Common myeloid progenitor, CD34-positive (primary cell): ENCODE results near the gene ITK.
"Not testable (repeated sequence)": the region's sequence is repeated elsewhere in the genome, so short reads cannot be mapped to it uniquely, and the experiment has no call there.

Experiments
- CTCF ChIA-PET: fragments of 350-600 bp; sonication (Branson Sonifier 250); formaldehyde crosslinking; loops from one replicate; lab custom pipeline; 2021; ENCODE audit warnings: antibody characterized with exemption; lab: Charles Lee
- POLR2A ChIA-PET: fragments of 350-600 bp; sonication (Branson Sonifier 250); formaldehyde crosslinking; loops from one replicate; lab custom pipeline; 2021; ENCODE audit warnings: antibody characterized with exemption; lab: Charles Lee
- DNase-seq, 3 donors: peaks; one replicate each; pipeline versions ENCODE4 v3.0.0 to v3.0.0-alpha.2; 2013
- H3K27ac ChIP-seq, 2 experiments: 1 replicate in 1 of 2; 2 replicates in 1 of 2; pipeline ENCODE4 v1.7.0; 2013; ENCODE audit warnings: inconsistent platforms in 2 of 2, low read length in 2 of 2, mild to moderate bottlenecking in 2 of 2, low read depth in 1 of 2, moderate library complexity in 1 of 2; ENCODE audit not compliant: severe bottlenecking in 2 of 2, insufficient read depth in 1 of 2, poor library complexity in 1 of 2
- H3K27me3 ChIP-seq, 5 experiments: replicated peaks in 2 of 5; 1 replicate in 3 of 5; 2 replicates in 2 of 5; pipeline versions ENCODE4 v1.6.1 to v1.7.0; 2013; ENCODE audit warnings: low read length in 4 of 5, mild to moderate bottlenecking in 2 of 5, moderate library complexity in 2 of 5, inconsistent platforms in 1 of 5; ENCODE audit not compliant: insufficient read depth in 5 of 5, control insufficient read depth in 4 of 5
- H3K36me3 ChIP-seq, 4 experiments: 1 replicate in 2 of 4; 2 replicates in 2 of 4; pipeline versions ENCODE4 v1.6.1 to v1.7.0; 2013; ENCODE audit warnings: low read length in 3 of 4, control low read depth in 1 of 4, mild to moderate bottlenecking in 1 of 4; ENCODE audit not compliant: control insufficient read depth in 4 of 4, insufficient read depth in 4 of 4
- H3K4me1 ChIP-seq, 4 experiments: 1 replicate in 3 of 4; 2 replicates in 1 of 4; pipeline versions ENCODE4 v1.6.1 to v1.7.1; 2013; ENCODE audit warnings: low read length in 3 of 4, mild to moderate bottlenecking in 3 of 4, control low read depth in 1 of 4, inconsistent platforms in 1 of 4, moderate library complexity in 1 of 4; ENCODE audit not compliant: control insufficient read depth in 4 of 4, insufficient read depth in 4 of 4; ENCODE audit errors: control extremely low read depth in 1 of 4
- H3K4me3 ChIP-seq, 7 experiments: 1 replicate in 4 of 7; 2 replicates in 3 of 7; pipeline versions ENCODE4 v1.5.1 to v1.7.0; 2013; ENCODE audit warnings: mild to moderate bottlenecking in 7 of 7, low read length in 6 of 7, moderate library complexity in 6 of 7, inconsistent platforms in 2 of 7, low read depth in 2 of 7, control low read depth in 1 of 7; ENCODE audit not compliant: insufficient read depth in 4 of 7, control insufficient read depth in 1 of 7; ENCODE audit errors: extremely low read depth in 1 of 7
- H3K9me3 ChIP-seq, 5 experiments: 1 replicate in 4 of 5; 2 replicates in 1 of 5; pipeline versions ENCODE4 v1.6.1 to v1.7.1; 2013; ENCODE audit warnings: low read length in 4 of 5, mild to moderate bottlenecking in 2 of 5, inconsistent platforms in 1 of 5, low read depth in 1 of 5, moderate library complexity in 1 of 5; ENCODE audit not compliant: control insufficient read depth in 4 of 5, insufficient read depth in 2 of 5; ENCODE audit errors: control extremely low read depth in 1 of 5
- WGBS: methylation state at CpG from one replicate; pipeline ENCODE4 v1.1.5; 2013; ENCODE audit not compliant: insufficient coverage; 5-methylcytosine and 5-hydroxymethylcytosine counted together

ITK gene

GRCh38 chr5:157178966-157179365 lies 1.7 kb upstream of the ITK start:
- Histone ChIP-seq H3K9me3 (no peaks in the 10 kb centered on the region), H3K27me3 (no peaks in the 10 kb centered on the region), H3K4me1 (no peaks in the 10 kb centered on the region), H3K27ac (no peak overlapping the region), H3K36me3 (no peaks in the 10 kb centered on the region), H3K4me3 (no peak overlapping the region)
- no peak for DNase-seq
- 81% methylated on average over 3 of the region's 3 CpGs for WGBS
- ChIA-PET POLR2A (no interaction called here), CTCF (no interaction called here)

DNA sequence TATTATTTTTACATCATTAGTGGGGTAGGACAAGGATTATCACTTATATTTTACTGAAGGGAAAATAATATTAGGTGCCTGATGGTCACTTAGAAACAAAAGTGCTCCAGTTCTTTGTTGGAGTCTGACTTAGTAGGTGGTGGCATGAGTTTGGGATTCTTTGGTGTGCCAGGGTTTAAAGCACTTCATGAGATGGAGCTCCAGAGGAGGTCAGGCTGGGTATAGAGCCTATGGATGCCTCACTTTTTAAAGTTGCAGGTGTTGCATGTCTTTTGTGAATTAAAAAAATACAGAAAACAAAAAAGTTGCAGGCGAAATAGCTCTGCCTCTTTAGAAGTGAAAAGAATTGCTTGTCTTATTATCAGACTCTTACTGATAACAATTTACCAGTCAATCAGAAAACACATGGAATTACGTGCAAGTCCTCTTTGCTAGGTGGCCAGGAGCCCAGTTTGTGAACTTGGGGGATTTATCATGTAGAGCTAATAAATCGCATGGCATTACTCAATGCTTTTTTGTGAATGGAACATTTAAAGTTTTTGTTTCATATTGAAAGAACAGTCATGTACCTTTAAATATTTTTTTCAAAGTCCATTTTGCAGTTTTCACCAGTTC lies 1.6 kb downstream of the ITK start:
- Histone ChIP-seq H3K27ac (no peak overlapping the region), H3K27me3 (no peaks in the 10 kb centered on the region), H3K36me3 (no peaks in the 10 kb centered on the region), H3K4me3 (no peak overlapping the region), H3K4me1 (no peaks in the 10 kb centered on the region), H3K9me3 (no peaks in the 10 kb centered on the region)
- CTCF ChIA-PET, result no interaction called here
- 100% methylated on average over 1 of the region's 3 CpGs for WGBS
- POLR2A ChIA-PET, result no interaction called here
- no peak for DNase-seq

- ChIA-PET POLR2A (no interaction called here), CTCF (interaction anchor here (0.7 kb wide), 1 partner anchor 9 kb away, joined by 3 read pairs; no protein-coding TSS in a partner anchor)
- no peaks in the 10 kb centered on the region for H3K9me3 ChIP-seq
- H3K4me3 ChIP-seq, result no peak overlapping the region
- H3K36me3 ChIP-seq, result no peaks in the 10 kb centered on the region
- DNase-seq, result no peak
- no peaks in the 10 kb centered on the region for H3K27me3 ChIP-seq
- WGBS, result 84% methylated on average over 7 of the region's 8 CpGs
- H3K4me1 ChIP-seq, result no peaks in the 10 kb centered on the region
- no peak overlapping the region for H3K27ac ChIP-seq
These were observed 3.6 kb downstream of the ITK start for GRCh38 chr5:157184117-157184670.

- H3K4me1 ChIP-seq, H3K4me3 ChIP-seq, H3K27ac ChIP-seq, POLR2A ChIA-PET, CTCF ChIA-PET, H3K27me3 ChIP-seq, H3K36me3 ChIP-seq, H3K9me3 ChIP-seq, DNase-seq: not testable (repeated sequence)
- 97% methylated on average over 3 of the region's 6 CpGs for WGBS
These were observed 4.5 kb downstream of the ITK start for GRCh38 chr5:157185122-157185521.

DNA sequence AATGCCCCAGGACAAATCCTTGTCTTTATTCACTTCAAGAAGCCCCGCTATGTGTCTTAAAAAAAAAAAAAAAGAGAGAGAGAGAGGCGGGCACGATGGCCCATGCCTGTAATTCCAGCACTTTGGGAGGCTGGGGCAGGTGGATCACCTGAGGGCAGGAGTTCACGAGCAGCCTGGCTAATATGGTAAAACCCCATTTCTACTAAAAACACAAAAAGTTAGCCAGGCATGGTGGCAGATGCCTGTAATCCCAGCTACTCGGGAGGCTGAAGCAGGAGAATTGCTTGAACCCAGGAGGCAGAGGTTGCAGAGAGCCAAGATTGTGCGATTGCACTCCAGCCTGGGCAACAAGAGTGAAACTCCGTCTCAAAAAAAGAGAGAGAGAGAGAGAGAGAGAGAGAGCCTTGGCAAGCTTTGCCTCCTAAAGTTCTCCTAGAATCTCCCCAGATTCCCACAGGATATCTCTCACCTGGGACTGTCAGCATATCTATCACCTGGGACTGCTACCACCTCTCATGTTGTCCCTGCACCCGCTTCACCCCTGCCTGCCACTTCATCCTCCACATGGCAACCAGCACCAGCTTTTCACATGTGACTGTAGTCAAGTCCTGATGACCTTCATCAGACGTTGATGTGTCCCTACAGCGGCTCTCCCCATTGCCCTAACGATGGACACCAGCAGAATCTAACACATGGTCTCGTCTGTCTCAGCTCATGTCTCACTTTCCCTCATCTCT lies 5.8 kb downstream of the ITK start:
- ChIA-PET CTCF (no interaction called here), POLR2A (interaction anchor here (0.7 kb wide), 1 partner anchor 41 kb away, joined by 3 read pairs; no protein-coding TSS in a partner anchor)
- H3K9me3 ChIP-seq, result no peaks in the 10 kb centered on the region
- H3K4me1 ChIP-seq, result no peaks in the 10 kb centered on the region
- no peaks in the 10 kb centered on the region for H3K36me3 ChIP-seq
- H3K27me3 ChIP-seq, result no peaks in the 10 kb centered on the region
- no peak for DNase-seq
- 93% methylated on average over 7 of the region's 12 CpGs for WGBS
- H3K27ac ChIP-seq, result no peak overlapping the region
- no peak overlapping the region for H3K4me3 ChIP-seq

- H3K27ac ChIP-seq, result no peak overlapping the region
These were observed 6.6 kb downstream of the ITK start for GRCh38 chr5:157187046-157187754.

DNA sequence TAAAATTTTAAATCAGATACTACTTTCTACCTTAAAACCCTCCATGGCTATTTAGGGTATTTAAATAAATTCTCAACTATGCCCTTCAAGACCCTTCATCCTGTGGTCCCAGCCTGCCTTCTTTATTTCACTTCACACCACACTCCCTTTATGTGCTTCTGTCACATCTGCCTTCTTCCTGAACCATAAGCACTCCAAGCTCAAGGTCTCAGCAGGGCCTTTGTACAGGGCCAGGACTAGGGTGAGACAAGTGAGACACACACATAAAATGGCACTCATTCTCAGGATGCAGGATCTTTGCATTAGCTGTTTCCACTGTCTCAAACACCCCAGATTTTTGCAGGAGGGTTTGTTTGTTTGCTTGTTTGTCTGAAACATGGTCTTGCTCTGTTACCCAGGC lies 7.6 kb downstream of the ITK start:
- H3K4me3 ChIP-seq, result no peak overlapping the region
- H3K27me3 ChIP-seq, result no peaks in the 10 kb centered on the region
- CTCF ChIA-PET, result no interaction called here
- POLR2A ChIA-PET, result no interaction called here
- no peak for DNase-seq
- no peaks in the 10 kb centered on the region for H3K4me1 ChIP-seq
- H3K27ac ChIP-seq, result no peak overlapping the region
- no peaks in the 10 kb centered on the region for H3K9me3 ChIP-seq
- H3K36me3 ChIP-seq, result no peaks in the 10 kb centered on the region

More at GRCh38 chr5:157187046-157187754, 6.6 kb downstream of the ITK start:
- H3K4me3 ChIP-seq, result no peak overlapping the region
- 83% methylated on average over 5 of the region's 5 CpGs for WGBS
- no peak for DNase-seq
- H3K4me1 ChIP-seq, result no peaks in the 10 kb centered on the region
- no peaks in the 10 kb centered on the region for H3K27me3 ChIP-seq
- H3K9me3 ChIP-seq, result no peaks in the 10 kb centered on the region
- ChIA-PET CTCF (no interaction called here), POLR2A (no interaction called here)
- H3K36me3 ChIP-seq, result no peaks in the 10 kb centered on the region
